Nephron (organoid): ENCODE data around the gene R3HCC1L.

Experiments used
- H3K27ac Mint-ChIP-seq, 3 experiments: 2 replicates each; pipeline ENCODE4 v1.8.0; 2020; ENCODE audit warnings: mixed read lengths in 3 of 3, mild to moderate bottlenecking in 2 of 3, moderate library complexity in 1 of 3
- H3K27me3 Mint-ChIP-seq: 2 replicates; pipeline ENCODE4 v1.8.0; 2021; ENCODE audit warnings: low read depth, mild to moderate bottlenecking, moderate library complexity, mixed read lengths
- H3K36me3 Mint-ChIP-seq: 2 replicates; pipeline ENCODE4 v1.8.0; 2020; ENCODE audit warnings: low read depth, mixed read lengths
- H3K4me1 Mint-ChIP-seq: 2 replicates; pipeline ENCODE4 v1.8.0; 2020; ENCODE audit warnings: mixed read lengths
- H3K4me3 Mint-ChIP-seq, 3 experiments: 2 replicates each; pipeline ENCODE4 v1.8.0; 2020; ENCODE audit warnings: mild to moderate bottlenecking in 3 of 3, mixed read lengths in 3 of 3, moderate library complexity in 2 of 3
- H3K9me3 Mint-ChIP-seq: 2 replicates; pipeline ENCODE4 v1.8.0; 2020; ENCODE audit warnings: mixed read lengths
- CTCF ChIP-seq, 3 experiments: fragments of 200-600 bp; sonication (generic); IDR thresholded peaks; one replicate each; pipeline ENCODE4 v1.5.0; 2021; ENCODE audit warnings: antibody characterized with exemption in 3 of 3; ENCODE audit not compliant: unreplicated experiment in 3 of 3

R3HCC1L gene

GRCh38 chr10:98231417-98231816 is 97.0 kb downstream of the R3HCC1L start:
- Mint-ChIP-seq H3K9me3 (peaks cover 20% of the 10 kb centered on the region), H3K4me1 (no peaks in the 10 kb centered on the region), H3K4me3 (no peak overlapping the region), H3K27me3 (no peaks in the 10 kb centered on the region), H3K27ac (no peak overlapping the region), H3K36me3 (peaks cover 46% of the 10 kb centered on the region)
- no peak for TF ChIP-seq CTCF (IDR thresholded peaks at IDR 0.05; ENCODE audit: unreplicated experiment in 3 of 3)

GRCh38 chr10:98235846-98236245 is 101.4 kb downstream of the R3HCC1L start:
- TF ChIP-seq CTCF (IDR thresholded peaks at IDR 0.05; ENCODE audit: unreplicated experiment in 3 of 3) = no peak
- Mint-ChIP-seq H3K9me3 (peaks cover 5% of the 10 kb centered on the region), H3K4me3 (no peak overlapping the region), H3K4me1 (no peaks in the 10 kb centered on the region), H3K27ac (no peak overlapping the region), H3K36me3 (peaks cover 31% of the 10 kb centered on the region), H3K27me3 (no peaks in the 10 kb centered on the region)

GRCh38 chr10:98236862-98237261 is 102.4 kb downstream of the R3HCC1L start:
- Mint-ChIP-seq H3K27ac (no peak overlapping the region), H3K27me3 (no peaks in the 10 kb centered on the region), H3K9me3 (peaks cover 4% of the 10 kb centered on the region), H3K4me1 (no peaks in the 10 kb centered on the region), H3K36me3 (peaks cover 21% of the 10 kb centered on the region), H3K4me3 (no peak overlapping the region)
- TF ChIP-seq CTCF (IDR thresholded peaks at IDR 0.05; ENCODE audit: unreplicated experiment in 3 of 3) = no peak

GRCh38 chr10:98238391-98238790 is 103.9 kb downstream of the R3HCC1L start:
- H3K9me3 Mint-ChIP-seq = no peaks in the 10 kb centered on the region
- H3K36me3 Mint-ChIP-seq = peaks cover 18% of the 10 kb centered on the region

GRCh38 chr10:98240524-98240923 is 106.1 kb downstream of the R3HCC1L start:
- TF ChIP-seq CTCF (IDR thresholded peaks at IDR 0.05; ENCODE audit: unreplicated experiment in 3 of 3) = no peak
- H3K9me3 Mint-ChIP-seq = no peaks in the 10 kb centered on the region
- H3K4me1 Mint-ChIP-seq = no peaks in the 10 kb centered on the region
- H3K27ac Mint-ChIP-seq = no peak overlapping the region
- H3K36me3 Mint-ChIP-seq = peaks cover 22% of the 10 kb centered on the region
- H3K4me3 Mint-ChIP-seq = no peak overlapping the region
- no peaks in the 10 kb centered on the region for H3K27me3 Mint-ChIP-seq

More at GRCh38 chr10:98238391-98238790, 103.9 kb downstream of the R3HCC1L start:
- no peak overlapping the region for H3K4me3 Mint-ChIP-seq
- no peak overlapping the region for H3K27ac Mint-ChIP-seq
- no peak for TF ChIP-seq CTCF (IDR thresholded peaks at IDR 0.05; ENCODE audit: unreplicated experiment in 3 of 3)
- H3K4me1 Mint-ChIP-seq = no peaks in the 10 kb centered on the region
- H3K27me3 Mint-ChIP-seq = no peaks in the 10 kb centered on the region

- Mint-ChIP-seq H3K4me3 (no peak overlapping the region), H3K4me1 (peaks cover 14% of the 10 kb centered on the region), H3K36me3 (peaks cover 16% of the 10 kb centered on the region), H3K27me3 (no peaks in the 10 kb centered on the region), H3K27ac (no peak overlapping the region), H3K9me3 (no peaks in the 10 kb centered on the region)
- TF ChIP-seq CTCF (IDR thresholded peaks at IDR 0.05; ENCODE audit: unreplicated experiment in 3 of 3) = peak; percentile 47 to 63 (median 59)
These were observed 108.4 kb downstream of the R3HCC1L start for GRCh38 chr10:98242823-98243222.
